Measurements from ENCODE around the gene ZBTB7B.

The ZBTB7B gene

GRCh38 chr1:155022136-155022926 lies 19.7 kb downstream of the ZBTB7B start (continued):
- TF ChIP-seq PRDM6 (tag by site-specific recombination; IDR thresholded peaks at IDR 0.05) (no peak), MZF1 (tag by site-specific recombination; IDR thresholded peaks at IDR 0.05; ENCODE audit: borderline replicate concordance) (no peak), ZIC2 (tag by site-specific recombination; IDR thresholded peaks at IDR 0.05) (no peak), ZNF223 (tag by site-specific recombination; IDR thresholded peaks at IDR 0.05) (no peak)

GRCh38 chr1:155022927-155023236 lies 20.3 kb downstream of the ZBTB7B start:
- POLR2A ChIA-PET, result interaction anchor here (0.6 kb wide), 1 partner anchor 202 kb away, joined by 3 read pairs; no protein-coding TSS in a partner anchor
- H3K9me3 ChIP-seq (ENCODE audit: control insufficient read depth, insufficient read depth, low read depth, low read length), result no peaks in the 10 kb centered on the region
- CTCF ChIA-PET, result interaction anchor here (0.5 to 2.0 kb wide), 8 partner anchors 22 to 1530 kb away, joined by 3 to 13 read pairs (median 3); partner anchors contain the start of genes ADAM15 and KRTCAP2
- H3K4me1 ChIP-seq (ENCODE audit: control insufficient read depth, insufficient read depth, low read length), result no peaks in the 10 kb centered on the region
- H3K4me3 ChIP-seq (ENCODE audit: low read depth, low read length), result no peak overlapping the region
- TF ChIP-seq ZNF677 (tag by site-specific recombination; IDR thresholded peaks at IDR 0.05) (no peak), ZNF148 (tag by site-specific recombination; IDR thresholded peaks at IDR 0.05; ENCODE audit: borderline replicate concordance) (no peak), ATF2 (tag by site-specific recombination; IDR thresholded peaks at IDR 0.05; ENCODE audit: low read depth) (no peak), ZNF362 (tag by site-specific recombination; IDR thresholded peaks at IDR 0.05) (no peak), SP7 (tag by site-specific recombination; IDR thresholded peaks at IDR 0.05) (no peak), ZBTB6 (tag by site-specific recombination; IDR thresholded peaks at IDR 0.05) (no peak), HOXD13 (CRISPR knock-in tag; IDR thresholded peaks at IDR 0.05; ENCODE audit: borderline replicate concordance) (no peak), HOXC10 (CRISPR knock-in tag; IDR thresholded peaks at IDR 0.05) (no peak), ZNF571 (tag by site-specific recombination; IDR thresholded peaks at IDR 0.05) (no peak), SALL2 (tag by site-specific recombination; IDR thresholded peaks at IDR 0.05; ENCODE audit: borderline replicate concordance) (no peak), KLF17 (tag by site-specific recombination; IDR thresholded peaks at IDR 0.05) (no peak), GLI4 (tag by site-specific recombination; IDR thresholded peaks at IDR 0.05) (no peak)
- H3K27ac ChIP-seq (ENCODE audit: extremely low read depth, low read depth, low read length), result no peak overlapping the region
- no peaks in the 10 kb centered on the region for H3K36me3 ChIP-seq (ENCODE audit: control insufficient read depth in 2 of 2, insufficient read depth in 1 of 2, low read length in 2 of 2)

Measured in HEK293 (cell line).